Left lung (tissue), 10 donors: Measurements from ENCODE around the gene PGRMC2. TPM values are rescaled to one million over a fixed set of nuclear protein-coding genes. Genes with fewer than 3 reads are reported as not detected.

ENCODE experiments used
- ATAC-seq: fragments of 200-7000 bp; cut with Tn5 transposase; one replicate; pipeline ENCODE4 v1.9.1; 2020; ENCODE audit warnings: moderate library complexity
- DNase-seq, 4 donors: peaks; one replicate each; pipeline ENCODE4 v3.0.0-alpha.2; 2013 to 2020
- H3K27ac ChIP-seq, 2 donors: fragments of 200-600 bp; sonication (generic) in 1 of 2; one replicate each; pipeline versions ENCODE4 v1.5.0 to v1.8.0; 2020 to 2021
- H3K27me3 ChIP-seq, 2 donors: fragments of 200-600 bp; sonication (generic) in 1 of 2; one replicate each; pipeline versions ENCODE4 v1.5.0 to v1.8.0; 2020 to 2021
- H3K36me3 ChIP-seq, 2 donors: fragments of 200-600 bp; sonication (generic) in 1 of 2; one replicate each; pipeline versions ENCODE4 v1.5.0 to v1.8.0; 2020 to 2021
- H3K4me1 ChIP-seq, 2 donors: fragments of 200-600 bp; one replicate each; pipeline ENCODE4 v1.8.0; 2021
- H3K4me3 ChIP-seq, 2 donors: fragments of 200-600 bp; sonication (generic) in 1 of 2; one replicate each; pipeline versions ENCODE4 v1.5.0 to v1.8.0; 2020 to 2021; ENCODE audit warnings: mild to moderate bottlenecking in 1 of 2
- H3K9me3 ChIP-seq, 2 donors: fragments of 200-600 bp; sonication (generic) in 1 of 2; one replicate each; pipeline versions ENCODE4 v1.5.0 to v1.8.0; 2020 to 2021
- CTCF ChIP-seq, 2 donors: fragments of 200-600 bp; sonication (generic) in 1 of 2; IDR thresholded peaks; one replicate each; pipeline versions ENCODE4 v1.5.0 to v1.8.0; 2021; ENCODE audit warnings: antibody characterized with exemption in 2 of 2
- intact Hi-C, 2 donors: fragments of 100-400 bp; cut with DNase I; formaldehyde crosslinking; loops; one replicate each; pipeline versions ENCODE4 v1.11.2 to v1.14.2; 2022
- polyA plus RNA-seq, 6 donors: library from polyadenylated mRNA; unstranded; fragments of 120-200 nt; gene quantifications; one replicate each; pipeline ENCODE4 v1.2.1, GENCODE V29; 2013; ENCODE audit not compliant: insufficient read length in 6 of 6
- total RNA-seq, 2 donors: library from RNA; stranded (reverse); fragmentation: NEBNext Ultra II Directional; extraction: Animal tissue kit (Norgen Biotek cat#: 25700); gene quantifications; one replicate each; pipeline ENCODE4 v1.2.1, GENCODE V29; 2021
- donor health status: DM: no; HTN: yes; CAD: no.
- donor health status: DM: no; HTN: no; CAD: no.

The PGRMC2 gene
- total and polyA plus RNA-seq, 8 donors = 59.7 to 84.5 (median 77.4) TPM

- Histone ChIP-seq H3K36me3 (no peaks in the 10 kb centered on the region), H3K9me3 (no peaks in the 10 kb centered on the region), H3K27ac (no peak overlapping the region), H3K4me1 (no peaks in the 10 kb centered on the region), H3K4me3 (no peak overlapping the region), H3K27me3 (no peaks in the 10 kb centered on the region)
- no peak for TF ChIP-seq CTCF (IDR thresholded peaks at IDR 0.05)
- intact Hi-C loops = no loop called here
- ATAC-seq (no peak), DNase-seq (no peak)
These were observed 34.7 kb upstream of the PGRMC2 start for GRCh38 chr4:128322311-128322710.

DNA sequence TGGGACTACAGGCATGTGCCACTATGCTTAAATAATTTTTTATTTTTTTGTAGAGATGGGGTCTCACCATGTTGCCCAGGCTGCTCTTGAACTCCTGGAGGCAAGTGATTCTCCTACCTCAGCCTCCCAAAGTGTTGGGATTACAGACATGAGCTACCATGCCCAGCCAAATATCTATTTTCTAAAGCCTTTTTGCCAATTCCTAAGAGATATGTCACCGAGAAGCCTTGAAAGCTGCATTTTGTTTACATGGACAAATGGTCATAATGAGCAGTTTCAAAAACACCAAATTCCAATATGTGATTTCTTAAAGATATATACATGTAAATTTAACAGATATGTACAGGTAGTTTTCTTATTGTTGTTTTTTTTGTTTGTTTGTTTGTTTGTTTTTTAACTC is 33.0 kb upstream of the PGRMC2 start:
- Histone ChIP-seq H3K4me1 (no peaks in the 10 kb centered on the region), H3K27ac (no peak overlapping the region), H3K36me3 (no peaks in the 10 kb centered on the region), H3K27me3 (no peaks in the 10 kb centered on the region), H3K4me3 (no peak overlapping the region), H3K9me3 (no peaks in the 10 kb centered on the region)
- no peak for ATAC-seq
- intact Hi-C loops = no loop called here
- DNase-seq = no peak
- no peak for TF ChIP-seq CTCF (IDR thresholded peaks at IDR 0.05)

DNA sequence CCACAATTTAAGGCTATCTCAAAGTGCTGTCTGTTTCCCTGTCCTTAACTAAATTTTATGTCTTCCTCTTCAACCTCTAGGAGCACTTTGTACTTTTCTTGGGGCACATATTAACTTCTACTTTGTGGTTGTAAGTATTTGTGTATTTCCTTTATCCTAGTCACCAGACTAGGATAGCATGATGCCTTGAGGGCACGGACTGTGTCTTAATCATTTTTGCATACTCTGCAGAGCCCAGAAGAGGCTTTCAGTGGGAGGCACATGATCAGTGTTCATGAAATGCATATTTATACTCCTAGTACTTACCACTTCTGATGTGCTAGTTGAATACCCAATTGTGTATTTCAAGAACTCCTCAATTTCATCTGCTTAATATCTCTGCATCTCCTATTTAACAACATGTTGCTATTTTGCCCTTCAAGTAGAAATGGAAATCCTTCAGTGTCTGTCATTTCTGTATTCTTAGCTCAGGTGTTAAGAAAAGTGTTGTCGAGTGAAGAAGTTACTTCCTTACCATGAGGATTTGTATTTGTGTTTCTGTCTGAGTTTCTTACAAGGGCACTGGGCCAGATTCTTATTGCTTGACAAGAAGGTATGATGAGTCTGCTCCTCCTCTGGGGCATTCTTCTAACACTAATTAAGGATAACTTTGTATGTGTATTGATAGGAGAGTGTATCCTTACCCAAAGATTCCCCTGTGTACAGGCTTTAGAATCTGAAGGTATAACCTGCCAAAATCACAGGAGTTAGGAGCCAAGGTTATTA is 28.3 kb upstream of the PGRMC2 start:
- TF ChIP-seq CTCF (IDR thresholded peaks at IDR 0.05) = no peak
- intact Hi-C loops = no loop called here
- Histone ChIP-seq H3K36me3 (no peaks in the 10 kb centered on the region), H3K4me3 (no peak overlapping the region), H3K4me1 (no peaks in the 10 kb centered on the region), H3K27ac (no peak overlapping the region), H3K9me3 (no peaks in the 10 kb centered on the region), H3K27me3 (no peaks in the 10 kb centered on the region)
- DNase-seq (no peak), ATAC-seq (no peak)

- DNase-seq = peak in 1 of 4 donors; percentile 21
- Histone ChIP-seq H3K36me3 (no peaks in the 10 kb centered on the region), H3K9me3 (no peaks in the 10 kb centered on the region), H3K27me3 (no peaks in the 10 kb centered on the region), H3K27ac (no peak overlapping the region), H3K4me3 (no peak overlapping the region), H3K4me1 (no peaks in the 10 kb centered on the region)
- no peak for ATAC-seq
- no peak for TF ChIP-seq CTCF (IDR thresholded peaks at IDR 0.05)
- intact Hi-C loops = no loop called here
These were observed 24.2 kb upstream of the PGRMC2 start for GRCh38 chr4:128311659-128312403.

DNA sequence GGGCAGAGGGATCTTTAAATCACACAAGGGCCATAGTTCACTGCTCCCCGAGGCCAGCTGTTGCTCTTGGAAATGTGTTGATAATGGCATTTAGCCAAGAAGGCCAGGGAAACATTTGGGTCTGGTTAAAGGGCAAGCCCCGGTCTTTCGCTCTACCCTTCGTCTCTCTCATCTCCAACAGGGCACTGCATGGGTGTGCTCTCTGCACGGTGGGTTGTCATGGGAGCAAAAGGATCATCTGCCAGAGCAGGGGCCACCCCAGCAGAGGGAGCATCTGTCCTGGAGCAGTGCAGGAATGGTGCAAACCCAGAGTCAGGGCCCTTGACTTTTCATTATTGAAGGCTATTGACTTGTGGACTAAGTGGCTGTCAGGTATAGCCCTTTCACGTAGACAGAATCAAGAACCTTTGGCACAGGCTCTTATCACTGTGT is 22.7 kb upstream of the PGRMC2 start:
- ATAC-seq = no peak
- H3K27me3 ChIP-seq = no peaks in the 10 kb centered on the region
- no peak for TF ChIP-seq CTCF (IDR thresholded peaks at IDR 0.05)
- H3K4me3 ChIP-seq = no peak overlapping the region
- intact Hi-C loops = no loop called here
- DNase-seq = peak in 1 of 4 donors; percentile 6
- H3K36me3 ChIP-seq = no peaks in the 10 kb centered on the region
- H3K4me1 ChIP-seq = no peaks in the 10 kb centered on the region
- H3K27ac ChIP-seq = no peak overlapping the region
- H3K9me3 ChIP-seq = no peaks in the 10 kb centered on the region
